Suprapubic skin (tissue), 3 donors: ENCODE measurements around the gene HOXA13.

Source experiments
- CTCF ChIP-seq, 2 donors: fragments of 200-600 bp in 1 of 2; fragments of 450-650 bp in 1 of 2; sonication (generic) in 1 of 2; IDR thresholded peaks; one replicate each; pipeline ENCODE4 v1.5.1; 2016 to 2019; ENCODE audit warnings: antibody characterized with exemption in 2 of 2, mild to moderate bottlenecking in 1 of 2, moderate library complexity in 1 of 2
- EP300 ChIP-seq: sonication (generic); formaldehyde crosslinking; IDR thresholded peaks from one replicate; pipeline ENCODE4 v1.6.1; 2017; ENCODE audit warnings: antibody characterized with exemption
- POLR2A ChIP-seq, 2 donors: fragments of 450-650 bp; IDR thresholded peaks; one replicate each; pipeline ENCODE4 v1.6.1; 2017; ENCODE audit warnings: antibody characterized with exemption in 2 of 2, mild to moderate bottlenecking in 2 of 2, moderate library complexity in 2 of 2

- TF ChIP-seq EP300 (no peak), CTCF (IDR thresholded peaks at IDR 0.05) (no peak), POLR2A (IDR thresholded peaks at IDR 0.05) (no peak)
Observed at GRCh38 chr7:27209933-27210440, 10.1 kb upstream of the HOXA13 start.
